HL-60/S4 treated with phorbol 12-myristate 13-acetate at 8.2 ng/mL for 4 days and 3 days (cell line): ENCODE data around the gene PLXNA4.

ENCODE experiments used
- in situ Hi-C: fragments of 300-500 bp; cut with MboI; formaldehyde crosslinking; loops from 2 replicates; pipeline ENCODE4 v1.15.0; 2022; ENCODE audit warnings: low sequenced_read_pairs

PLXNA4 gene

GRCh38 chr7:132422502-132423111, 153.7 kb downstream of the PLXNA4 start:
- in situ Hi-C loops = no loop called here

GRCh38 chr7:132420527-132420926, 155.7 kb downstream of the PLXNA4 start:
- in situ Hi-C loops = no loop called here

GRCh38 chr7:132419542-132419941, 156.7 kb downstream of the PLXNA4 start:
- in situ Hi-C loops = no loop called here

GRCh38 chr7:132418840-132419239, 157.4 kb downstream of the PLXNA4 start:
- in situ Hi-C loops = no loop called here

GRCh38 chr7:132417103-132417906, 159.0 kb downstream of the PLXNA4 start:
- in situ Hi-C loops = no loop called here

- in situ Hi-C loops = no loop called here
These were observed 159.9 kb downstream of the PLXNA4 start for GRCh38 chr7:132416395-132416794.

GRCh38 chr7:132415259-132415658, 161.0 kb downstream of the PLXNA4 start:
- in situ Hi-C loops = no loop called here

- in situ Hi-C loops = no loop called here
These were observed 161.4 kb downstream of the PLXNA4 start for GRCh38 chr7:132414857-132415256.

- in situ Hi-C loops = no loop called here
These were observed 163.8 kb downstream of the PLXNA4 start for GRCh38 chr7:132412435-132412834.

- in situ Hi-C loops = no loop called here
These were observed 165.3 kb downstream of the PLXNA4 start for GRCh38 chr7:132410861-132411541.

GRCh38 chr7:132410385-132410784, 165.9 kb downstream of the PLXNA4 start:
- in situ Hi-C loops = no loop called here

- in situ Hi-C loops = no loop called here
These were observed 168.5 kb downstream of the PLXNA4 start for GRCh38 chr7:132407764-132408163.

- in situ Hi-C loops = no loop called here
These were observed 170.2 kb downstream of the PLXNA4 start for GRCh38 chr7:132406039-132406438.

- in situ Hi-C loops = no loop called here
These were observed 172.0 kb downstream of the PLXNA4 start for GRCh38 chr7:132404261-132404660.

- in situ Hi-C loops = no loop called here
These were observed 172.7 kb downstream of the PLXNA4 start for GRCh38 chr7:132403465-132404110.

GRCh38 chr7:132402751-132403245, 173.5 kb downstream of the PLXNA4 start:
- in situ Hi-C loops = no loop called here

GRCh38 chr7:132402096-132402495, 174.2 kb downstream of the PLXNA4 start:
- in situ Hi-C loops = no loop called here

- in situ Hi-C loops = no loop called here
These were observed 175.6 kb downstream of the PLXNA4 start for GRCh38 chr7:132400561-132401142.

- in situ Hi-C loops = no loop called here
These were observed 176.9 kb downstream of the PLXNA4 start for GRCh38 chr7:132399367-132399766.

- in situ Hi-C loops = no loop called here
These were observed 177.9 kb downstream of the PLXNA4 start for GRCh38 chr7:132398253-132398925.
